ENCODE results near the gene MROH2B.

The MROH2B gene

GRCh38 chr5:41012318-41012717 is 58.8 kb downstream of the MROH2B start:
- no peak for DNase-seq

DNA sequence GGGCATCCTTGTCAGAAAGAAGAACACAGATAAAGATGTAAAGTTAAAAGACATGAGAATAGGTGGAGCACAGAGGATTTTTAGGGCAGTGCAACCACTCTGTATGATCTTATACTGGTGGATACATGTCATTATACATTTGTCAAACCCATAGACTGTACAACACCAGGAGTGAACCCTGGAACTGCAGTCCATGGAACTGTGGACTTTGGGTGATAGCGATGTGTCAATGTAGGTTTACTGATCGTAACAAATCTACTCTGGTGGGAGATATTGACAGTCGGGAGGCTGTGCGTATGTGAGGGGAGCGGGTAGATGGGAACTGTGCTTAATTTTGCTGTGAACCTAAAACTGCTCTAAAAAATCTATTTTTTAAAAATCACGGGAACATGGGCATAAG is 60.6 kb downstream of the MROH2B start:
- DNase-seq = no peak

DNA sequence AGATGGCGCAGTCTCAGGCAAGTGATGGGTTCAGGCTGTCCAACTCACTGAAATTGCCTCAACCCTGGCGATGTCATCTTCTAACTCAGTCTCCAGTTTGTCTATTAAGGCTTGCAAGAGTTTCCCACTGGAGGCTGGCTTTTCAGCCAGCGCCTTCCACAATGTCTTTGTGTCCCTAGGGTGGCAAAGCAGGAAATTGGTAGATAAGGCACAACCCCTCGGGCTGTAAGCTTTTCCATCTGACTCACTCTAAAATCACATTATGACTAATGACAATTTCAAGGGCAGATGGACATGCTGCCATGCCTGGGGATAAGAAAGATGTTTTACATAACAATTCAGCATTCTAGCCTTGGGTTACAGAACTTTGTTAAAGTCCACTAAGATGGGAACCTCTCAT is 61.9 kb downstream of the MROH2B start:
- DNase-seq = no peak

GRCh38 chr5:41004931-41005330 is 66.2 kb downstream of the MROH2B start:
- no peak for DNase-seq

- no peak for DNase-seq
Measured at GRCh38 chr5:41003670-41004376, 67.3 kb downstream of the MROH2B start.

DNA sequence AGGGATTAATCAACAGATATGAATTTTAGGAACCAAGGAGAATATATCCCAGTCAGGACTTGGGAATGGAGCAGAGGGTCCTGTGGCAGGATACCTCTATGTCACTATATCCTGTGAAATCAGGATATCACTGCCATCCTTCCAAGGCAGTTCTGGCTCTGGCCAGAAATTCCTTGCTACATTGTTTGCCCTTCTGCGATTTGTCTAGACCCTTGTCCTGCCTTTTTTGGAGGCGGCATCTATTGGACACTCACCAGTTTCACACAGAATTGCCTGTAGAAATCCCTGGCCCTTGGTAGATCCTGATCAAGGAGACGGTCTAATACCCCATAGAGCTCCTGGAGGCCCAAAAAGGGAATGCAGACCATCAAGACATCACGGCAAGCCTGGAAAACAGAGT is 71.2 kb downstream of the MROH2B start:
- no peak for DNase-seq

GRCh38 chr5:40999142-40999541 is 72.0 kb downstream of the MROH2B start:
- no peak for DNase-seq

- DNase-seq = no peak
Measured at GRCh38 chr5:40995801-40996586, 75.1 kb downstream of the MROH2B start.

DNA sequence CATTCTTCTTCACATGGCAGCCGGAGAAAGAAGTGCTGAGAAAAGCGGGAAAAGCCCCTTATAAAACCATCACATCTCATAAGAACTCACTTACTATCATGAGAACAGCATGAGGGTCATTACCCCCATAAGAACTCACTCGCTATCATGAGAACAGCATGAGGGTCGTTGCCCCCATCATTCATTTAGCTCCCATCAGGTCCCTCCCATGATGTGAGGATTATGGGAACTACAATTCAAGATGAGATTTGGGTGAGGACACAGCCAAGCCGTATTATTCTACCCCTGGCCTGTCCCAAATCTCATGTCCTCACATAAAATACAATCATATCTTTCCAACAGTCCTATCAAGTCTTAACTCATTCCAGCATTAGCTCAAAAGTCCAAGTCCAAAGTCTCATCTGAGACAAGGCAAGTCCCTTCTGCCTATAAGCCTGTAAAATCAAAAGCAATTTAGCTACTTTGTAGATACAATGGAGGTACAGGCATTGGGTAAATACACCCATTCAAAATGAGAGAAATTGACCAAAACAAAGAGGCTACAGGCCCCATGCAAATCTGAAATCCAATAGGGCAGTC is 79.1 kb downstream of the MROH2B start:
- no peak for DNase-seq

- DNase-seq = no peak
Measured at GRCh38 chr5:40991168-40991980, 79.8 kb downstream of the MROH2B start.

DNA sequence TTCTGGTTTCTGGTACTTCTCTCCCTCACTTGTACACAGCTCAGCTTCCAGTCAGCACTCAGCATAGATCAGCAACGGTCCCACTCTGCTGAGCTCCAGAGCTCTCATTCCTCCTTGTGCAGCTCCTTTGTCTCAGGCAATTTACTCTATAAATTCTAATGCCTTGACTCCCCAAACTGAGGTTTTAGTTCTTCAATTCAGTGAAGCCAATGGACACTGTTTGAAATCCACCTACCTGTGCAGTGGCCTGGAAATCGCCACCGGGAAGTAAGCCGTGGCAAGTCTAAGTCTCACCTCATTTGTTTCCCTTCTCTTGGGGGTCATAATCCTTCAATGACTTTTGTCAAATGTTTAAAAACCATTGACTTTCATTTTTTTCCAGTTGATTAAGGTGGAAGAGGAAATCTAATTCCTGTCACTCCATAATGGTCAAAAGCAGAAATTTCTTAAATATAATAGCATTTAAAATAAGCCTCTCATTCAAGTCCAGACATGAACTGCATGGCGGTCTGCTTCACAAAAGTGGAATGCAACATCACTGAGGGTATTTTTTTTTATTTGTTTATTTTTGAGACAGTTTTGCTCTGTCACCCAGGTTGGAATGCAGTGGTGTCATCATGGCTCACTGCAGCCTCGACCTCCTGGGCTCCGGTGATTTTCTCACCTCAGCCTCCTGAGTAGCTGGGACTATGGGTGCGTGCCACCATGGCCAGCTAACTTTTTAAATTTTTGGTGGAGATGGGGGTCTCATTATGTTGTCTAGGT is 82.2 kb downstream of the MROH2B start:
- no peak for DNase-seq

- no peak for DNase-seq
Measured at GRCh38 chr5:40987349-40987748, 83.8 kb downstream of the MROH2B start.

DNA sequence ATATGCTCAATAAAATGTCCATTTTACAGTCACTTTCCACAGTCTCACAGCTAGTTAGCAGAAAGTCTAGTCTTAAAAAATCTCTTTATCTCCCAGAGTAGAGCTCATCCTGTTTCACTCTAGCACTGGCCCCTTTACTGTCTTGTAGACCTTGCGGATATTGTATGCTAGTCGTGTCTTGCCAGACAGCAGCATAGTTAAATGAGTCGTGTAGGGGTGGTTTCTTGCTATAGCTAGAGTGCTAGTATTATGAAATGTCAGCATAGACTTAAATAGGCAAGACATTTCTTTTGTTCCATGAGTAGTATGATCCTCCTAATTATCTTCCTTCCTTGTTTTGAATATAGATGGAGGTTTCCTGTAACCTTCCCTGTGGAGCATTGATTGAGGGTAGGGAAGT is 84.5 kb downstream of the MROH2B start:
- DNase-seq = no peak

GRCh38 chr5:40985501-40985900 is 85.6 kb downstream of the MROH2B start:
- no peak for DNase-seq

DNA sequence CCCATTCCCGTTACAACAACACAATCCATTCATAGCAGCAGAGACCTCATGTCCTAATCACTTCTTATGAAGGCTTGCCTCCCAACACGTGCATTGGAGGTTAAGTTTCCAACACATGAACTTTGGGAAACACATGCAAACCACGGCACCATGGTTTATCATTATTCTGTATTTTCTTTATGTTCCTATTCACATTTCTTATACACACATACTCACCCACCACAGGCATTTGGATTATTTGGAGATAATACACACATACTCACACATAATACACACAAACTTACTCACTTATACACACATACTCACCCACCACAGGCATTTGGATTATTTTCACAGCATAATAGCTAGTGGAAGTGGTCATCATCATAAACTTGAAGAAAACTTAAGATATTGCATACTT is 86.3 kb downstream of the MROH2B start:
- no peak for DNase-seq

GRCh38 chr5:40983781-40984180 is 87.4 kb downstream of the MROH2B start:
- no peak for DNase-seq

- no peak for DNase-seq
Measured at GRCh38 chr5:40981420-40981819, 89.7 kb downstream of the MROH2B start.

DNA sequence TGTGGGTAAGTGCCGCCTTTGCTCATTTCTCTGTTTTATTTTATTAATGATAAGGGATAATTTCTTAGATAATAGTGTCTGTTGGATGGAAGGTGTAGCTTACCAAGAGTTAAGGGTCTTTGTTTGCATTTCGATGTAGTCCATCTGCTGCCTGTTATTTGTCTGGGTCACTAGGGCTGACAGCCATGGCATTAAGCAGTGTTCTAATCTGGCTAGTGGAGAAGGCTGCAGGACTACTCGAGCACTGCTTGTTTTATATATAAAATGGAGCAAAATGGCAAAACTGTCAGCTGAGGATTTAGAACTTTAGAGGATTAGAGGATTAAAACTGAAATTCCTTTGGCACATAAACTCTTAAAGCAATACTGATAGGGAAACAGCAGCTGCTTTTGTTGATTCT is 94.3 kb downstream of the MROH2B start:
- DNase-seq = no peak

DNA sequence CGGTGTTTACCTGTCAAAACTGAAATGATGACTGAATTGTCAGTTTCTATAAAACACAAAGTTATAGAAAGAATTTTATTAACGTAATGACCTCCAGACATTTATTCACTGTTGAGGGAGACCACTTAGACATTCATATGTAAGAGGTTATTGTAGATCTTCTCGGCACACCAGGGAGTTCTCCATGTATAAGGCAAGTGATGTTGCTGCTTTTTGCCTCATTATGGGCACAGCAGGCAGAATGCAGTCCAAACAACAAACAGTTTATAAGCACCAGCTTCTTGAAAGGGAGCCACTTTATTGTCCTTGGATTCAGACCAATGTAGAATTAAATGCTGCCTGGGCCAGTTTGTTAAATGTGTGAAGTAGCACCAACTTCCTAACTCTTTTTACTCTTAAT is 95.1 kb downstream of the MROH2B start:
- DNase-seq = no peak

DNA sequence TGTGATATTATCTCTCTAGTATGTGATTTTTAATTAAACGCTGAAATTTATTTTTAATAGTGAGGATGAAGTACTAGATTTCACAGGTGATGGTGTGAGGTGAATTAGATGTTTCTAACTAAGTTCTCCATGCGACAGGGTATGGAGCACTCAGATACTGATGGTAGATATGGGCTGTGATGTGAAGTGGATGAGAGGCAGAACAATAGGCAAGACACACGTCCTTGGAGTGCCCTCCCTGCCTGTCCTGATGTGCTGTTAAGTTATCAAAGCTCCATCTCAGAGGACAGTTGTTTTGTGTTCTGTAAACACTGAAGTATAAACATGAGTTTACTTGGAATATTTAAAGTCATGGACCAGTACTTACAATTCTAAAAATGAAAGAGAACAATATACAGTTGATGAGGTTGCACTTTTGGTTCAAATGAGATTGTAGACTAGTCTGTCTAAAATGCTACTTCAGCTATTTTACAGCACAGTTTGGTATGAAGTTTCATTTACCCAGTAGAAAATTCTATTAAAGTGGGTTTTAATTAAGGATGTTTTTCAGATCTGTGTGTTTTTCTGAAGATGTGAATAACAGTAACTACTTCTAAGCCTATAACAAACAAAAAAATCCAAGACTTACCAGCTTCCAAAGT is 97.7 kb downstream of the MROH2B start:
- no peak for DNase-seq

DNA sequence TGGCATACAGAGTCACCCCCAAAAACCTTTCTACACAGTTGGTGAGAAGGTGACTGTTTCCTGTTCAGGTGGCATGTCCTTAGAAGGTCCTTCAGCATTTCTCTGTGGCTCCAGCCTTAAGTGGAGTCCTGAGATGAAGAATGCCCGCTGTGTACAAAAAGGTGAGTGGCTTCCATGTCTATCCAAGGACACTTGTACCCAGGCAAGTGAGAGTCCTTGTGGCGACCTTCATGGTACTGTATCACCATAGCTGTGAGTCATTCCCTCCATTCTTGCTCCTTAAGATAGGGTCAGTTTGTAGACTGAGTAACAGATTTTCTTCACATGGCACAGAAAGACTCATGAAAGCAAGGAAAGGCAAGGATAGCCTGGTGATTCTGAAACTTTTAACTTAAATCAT is 98.7 kb downstream of the MROH2B start:
- DNase-seq = no peak
